Cortex of kidney (tissue), 1 donor: ENCODE measurements around the gene RYR3.

Experiments used
- DNase-seq: peaks from one replicate; lab custom pipeline; 2025; lab: John Stamatoyannopoulos, UW

RYR3 gene

DNA sequence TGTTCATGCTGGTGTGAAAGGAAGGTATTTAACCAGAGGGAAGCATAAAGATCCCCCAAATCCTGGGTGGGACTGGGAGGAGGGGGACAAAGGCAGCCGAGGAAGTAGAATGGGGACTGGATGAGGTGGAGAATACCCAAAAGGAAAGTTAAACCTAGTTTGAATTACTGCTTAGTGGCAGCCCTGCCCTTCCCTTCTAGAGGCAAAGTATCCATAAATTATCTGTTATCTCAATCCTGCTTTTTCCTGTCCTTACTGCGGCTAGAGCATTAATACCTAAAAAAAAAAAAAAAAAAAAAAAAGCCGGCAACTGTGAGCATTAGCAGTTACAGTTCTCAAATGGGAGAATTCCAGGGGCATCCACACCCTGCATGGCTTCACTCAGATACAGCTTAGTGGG is 139.0 kb downstream of the RYR3 start:
- DNase-seq = no peak

GRCh38 chr15:33451385-33451784 is 140.6 kb downstream of the RYR3 start:
- no peak for DNase-seq

DNA sequence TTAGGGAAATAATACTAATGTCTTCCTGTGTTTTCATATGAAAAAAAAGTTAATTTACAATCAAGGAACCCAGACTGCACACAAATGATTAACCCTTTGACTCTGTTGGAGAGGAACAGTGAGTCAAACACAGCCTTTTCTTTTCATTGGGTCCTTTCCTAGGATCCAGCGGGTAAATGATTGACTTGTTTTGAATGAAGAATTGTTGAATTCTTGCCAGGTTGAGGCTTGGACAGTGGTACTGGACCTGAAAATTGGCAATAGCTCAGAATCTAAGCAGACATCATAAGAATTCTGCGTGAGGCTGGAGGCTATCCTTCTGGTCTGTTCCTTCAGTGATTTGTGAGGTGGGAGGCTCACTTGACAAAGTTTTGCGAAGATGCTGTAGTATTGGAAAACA is 143.0 kb downstream of the RYR3 start:
- DNase-seq = no peak

GRCh38 chr15:33454346-33454745 is 143.6 kb downstream of the RYR3 start:
- DNase-seq = no peak

DNA sequence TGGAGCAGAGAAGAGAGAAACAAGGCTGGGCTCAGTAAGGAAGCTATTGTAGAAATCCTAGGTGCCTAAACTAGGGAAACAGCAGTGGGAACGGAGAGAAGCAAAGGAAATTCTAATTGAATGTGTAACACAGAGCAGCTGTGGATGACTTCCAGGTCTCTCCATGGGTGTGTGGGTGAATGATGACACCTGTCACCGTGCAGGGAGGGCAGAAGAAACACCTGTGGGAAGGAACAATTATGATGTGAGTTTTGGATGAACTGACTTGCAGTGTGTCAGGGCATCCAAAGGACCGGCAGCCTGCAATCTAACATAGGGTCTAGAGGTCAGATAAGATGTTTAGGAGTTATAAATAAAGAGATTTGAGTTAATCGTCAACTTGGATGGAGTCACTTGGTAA is 144.2 kb downstream of the RYR3 start:
- no peak for DNase-seq

DNA sequence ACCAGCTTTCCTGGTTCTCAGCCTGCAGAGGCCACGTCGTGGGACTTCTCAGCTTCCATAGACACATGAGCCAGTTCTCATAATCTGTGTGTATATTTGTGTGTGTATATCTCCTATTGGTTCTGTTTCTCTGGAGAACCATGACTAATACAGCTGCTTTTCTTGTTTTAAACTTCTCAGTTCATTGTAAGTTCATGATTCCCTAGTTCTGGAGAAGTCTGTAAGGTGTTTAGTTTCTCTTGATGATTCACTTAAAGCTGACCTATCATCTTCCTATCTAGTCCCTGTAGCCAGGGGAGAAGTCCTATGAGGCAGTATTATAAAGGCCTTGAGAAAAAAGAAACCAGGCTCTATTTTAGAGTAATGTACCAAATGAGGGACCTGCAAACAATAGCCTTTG is 147.7 kb downstream of the RYR3 start:
- no peak for DNase-seq

GRCh38 chr15:33460166-33460805 is 149.5 kb downstream of the RYR3 start:
- DNase-seq = no peak

GRCh38 chr15:33461671-33462070 is 150.9 kb downstream of the RYR3 start:
- no peak for DNase-seq

GRCh38 chr15:33467146-33467815 is 156.5 kb downstream of the RYR3 start:
- DNase-seq = no peak

DNA sequence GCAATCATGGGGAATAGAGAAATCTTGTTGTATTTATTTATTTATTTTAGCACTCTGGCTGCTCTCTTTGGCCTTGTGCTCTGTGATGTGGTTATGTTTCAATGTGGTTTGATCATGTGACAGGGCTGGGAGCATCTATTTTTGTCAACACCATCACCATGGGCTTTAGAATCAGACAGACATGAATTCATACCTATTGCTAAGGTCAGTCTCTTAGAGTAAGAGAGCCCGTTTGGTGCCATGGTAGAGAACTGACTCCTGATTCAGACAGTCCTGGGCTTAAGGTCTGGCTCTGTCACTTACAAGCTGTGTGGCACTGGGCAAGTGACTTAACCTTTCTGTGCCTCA is 157.0 kb downstream of the RYR3 start:
- no peak for DNase-seq

DNA sequence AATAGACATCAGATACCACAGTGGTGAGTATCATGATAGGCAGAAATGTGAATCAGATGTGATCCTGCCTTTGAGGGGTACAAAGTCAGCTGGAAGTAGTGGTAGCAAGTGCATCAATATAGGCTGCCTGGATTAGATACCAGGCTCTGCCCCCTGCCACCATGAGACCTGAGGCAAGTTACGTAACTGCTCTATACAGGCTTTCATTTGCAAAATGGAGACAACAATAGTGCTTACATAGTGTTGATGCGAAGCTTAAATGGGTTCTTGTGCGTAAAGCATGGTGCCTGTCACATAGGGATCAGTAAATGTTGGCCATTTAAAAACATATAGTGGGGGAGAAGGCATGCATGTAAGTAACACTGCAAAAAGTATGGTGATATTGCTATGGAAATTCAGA is 158.0 kb downstream of the RYR3 start:
- DNase-seq = no peak

GRCh38 chr15:33473005-33473404 is 162.2 kb downstream of the RYR3 start:
- no peak for DNase-seq

- DNase-seq = no peak
Measured at GRCh38 chr15:33473714-33474113, 162.9 kb downstream of the RYR3 start.

DNA sequence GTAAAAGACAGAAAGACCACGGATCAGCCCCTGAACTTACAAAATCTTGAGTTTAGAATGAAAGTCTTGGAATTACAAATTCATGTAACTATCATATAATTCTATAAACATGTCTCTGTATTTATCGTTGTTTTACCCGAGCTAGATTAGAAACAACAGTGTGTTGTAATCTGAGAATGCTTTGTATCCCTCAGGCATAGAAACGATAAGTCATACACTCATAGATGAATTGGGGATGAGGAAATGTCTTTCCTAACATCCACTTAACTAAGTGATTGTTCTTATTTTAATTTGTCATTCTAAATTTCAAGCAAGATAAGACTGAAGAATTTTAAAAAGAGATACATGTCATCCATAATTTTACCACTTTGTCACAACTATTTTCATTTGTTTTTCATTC is 165.3 kb downstream of the RYR3 start:
- no peak for DNase-seq

DNA sequence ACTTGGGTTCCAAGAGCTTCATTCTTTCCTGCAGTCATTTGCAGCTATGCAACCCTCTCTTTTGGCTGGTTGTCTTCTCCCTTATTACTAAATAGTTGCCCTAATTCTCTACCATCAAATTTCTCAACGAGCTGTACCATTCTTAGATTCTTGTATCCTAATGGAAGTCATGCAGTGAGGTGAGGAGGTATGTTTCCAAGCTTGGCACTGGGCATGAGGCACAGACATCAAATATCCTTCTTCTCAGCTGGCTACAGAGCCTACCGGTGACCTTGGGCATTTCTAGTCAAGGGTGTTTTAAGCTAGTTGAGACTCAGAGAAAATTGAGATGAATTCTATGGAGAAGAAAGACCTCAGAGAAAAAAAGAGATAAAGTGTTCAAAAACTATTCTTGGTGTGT is 166.1 kb downstream of the RYR3 start:
- DNase-seq = no peak

GRCh38 chr15:33489335-33489734 is 178.6 kb downstream of the RYR3 start:
- no peak for DNase-seq

- no peak for DNase-seq
Measured at GRCh38 chr15:33490703-33491102, 179.9 kb downstream of the RYR3 start.

DNA sequence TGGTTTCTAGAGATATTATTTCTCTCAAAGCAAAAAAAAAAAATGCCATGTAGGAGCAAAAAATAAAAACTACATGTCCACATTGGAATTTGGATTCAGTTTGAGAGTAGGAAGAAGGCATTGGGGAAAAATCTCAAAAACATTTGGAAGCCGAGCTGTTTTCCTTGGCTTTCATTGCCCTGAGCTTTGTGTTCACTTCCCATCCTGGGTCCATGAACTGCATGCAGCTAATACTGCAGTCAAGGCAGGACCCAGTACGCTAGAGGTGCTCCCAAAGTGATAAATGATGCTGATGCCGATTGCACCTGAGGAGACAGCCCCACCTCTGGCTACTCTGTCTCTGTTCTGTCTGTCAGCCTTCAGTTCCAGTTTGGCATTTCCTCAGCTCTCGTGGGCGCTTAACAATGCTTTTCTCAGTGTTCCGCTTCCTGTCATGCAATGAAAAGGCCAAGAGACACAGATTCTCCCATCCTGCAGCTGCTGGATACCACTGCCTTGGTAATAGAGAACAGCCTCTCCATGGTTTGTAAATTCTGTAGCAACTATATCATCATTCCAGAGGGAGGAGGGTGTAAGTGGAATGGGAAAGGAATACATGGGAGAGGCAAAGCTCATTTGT is 181.8 kb downstream of the RYR3 start:
- DNase-seq = no peak

- no peak for DNase-seq
Measured at GRCh38 chr15:33494306-33494705, 183.5 kb downstream of the RYR3 start.

DNA sequence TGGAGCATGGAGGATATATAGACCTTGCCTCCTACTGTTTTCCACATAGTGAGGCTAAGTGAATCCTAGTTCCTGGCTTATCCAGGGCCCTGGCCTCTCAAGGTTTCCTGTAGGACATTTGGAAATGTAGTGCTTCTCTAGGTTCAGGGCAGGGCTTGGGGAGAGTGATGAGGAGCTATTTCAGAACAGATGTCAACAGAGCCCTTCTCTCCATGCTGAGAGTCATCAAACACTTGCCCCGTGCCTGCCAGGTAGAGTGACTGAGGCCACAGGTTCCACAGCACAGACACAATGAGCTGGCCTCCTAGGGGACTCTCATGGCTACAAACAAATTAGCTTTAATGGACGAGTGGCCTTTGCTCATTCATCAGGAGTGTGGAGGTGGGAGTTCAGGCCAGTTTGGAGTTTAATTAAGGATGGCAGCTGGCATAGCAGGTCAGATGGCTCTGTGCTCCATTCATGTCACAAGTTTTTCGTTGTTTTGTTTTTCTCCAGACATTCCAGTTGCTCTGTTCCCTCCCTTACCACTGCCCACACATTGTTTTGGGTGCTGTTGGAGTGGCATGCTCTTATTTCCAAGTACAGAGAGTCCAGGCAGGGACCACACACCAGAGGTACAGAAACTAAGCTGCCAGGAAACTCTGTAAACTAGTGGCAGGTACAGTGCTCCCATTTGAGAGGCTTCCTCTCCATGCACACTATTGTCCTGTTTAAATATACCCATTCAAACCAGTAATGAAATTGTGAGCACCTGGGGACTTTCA is 189.8 kb downstream of the RYR3 start:
- no peak for DNase-seq

DNA sequence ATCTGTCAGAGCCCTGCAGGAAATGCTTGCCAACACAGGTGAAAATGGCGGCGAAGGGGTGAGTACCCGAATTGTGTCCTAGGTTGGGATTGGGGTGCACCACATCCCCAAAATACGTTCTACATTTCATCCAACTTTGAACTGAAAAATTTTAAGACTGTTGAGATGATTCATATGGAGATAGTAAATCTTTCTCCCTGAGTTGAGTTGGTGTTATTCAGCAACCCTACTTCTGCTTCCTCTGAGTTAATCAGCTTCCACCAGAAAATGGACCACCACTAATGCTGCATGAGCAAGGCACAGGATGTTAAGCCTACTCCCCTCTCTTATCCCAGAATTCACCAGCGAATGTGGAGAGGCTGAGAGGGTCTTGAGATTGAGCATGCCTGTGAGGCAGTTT is 192.9 kb downstream of the RYR3 start:
- no peak for DNase-seq

DNA sequence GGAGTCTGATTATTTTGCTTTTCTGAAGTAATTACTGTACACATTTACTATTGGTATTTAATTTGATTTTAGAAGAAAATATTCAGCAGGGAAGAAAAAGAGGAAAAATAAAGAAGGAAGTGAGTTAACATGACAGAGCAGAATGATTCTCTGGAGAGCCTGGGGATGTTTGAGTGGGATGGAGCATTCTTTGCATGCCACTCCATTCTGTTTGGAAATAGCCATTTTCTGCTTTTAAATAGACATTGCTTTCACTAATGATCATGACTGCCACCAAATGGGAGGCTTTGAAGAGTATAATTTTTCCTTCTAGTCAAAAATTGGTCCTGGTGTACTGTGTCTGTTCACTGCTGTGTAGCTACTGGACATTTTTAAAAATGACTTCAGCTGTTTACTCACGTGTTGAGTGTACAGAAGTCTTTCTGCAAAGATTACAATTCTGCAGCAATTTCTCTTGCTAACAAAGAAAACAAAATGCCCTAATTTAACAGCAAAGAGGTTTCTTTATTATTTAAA is 196.1 kb downstream of the RYR3 start:
- DNase-seq = no peak

- no peak for DNase-seq
Measured at GRCh38 chr15:33508703-33509102, 197.9 kb downstream of the RYR3 start.
